GM12878 (cell line): ENCODE measurements around the gene DPP6. TPM values are rescaled to one million over a fixed set of nuclear protein-coding genes. Genes with fewer than 3 reads are reported as not detected.

Experiments
- ATAC-seq: fragments of 200-7000 bp; cut with Tn5 transposase; 3 replicates; pipeline ENCODE4 v1.9.1; 2020; ENCODE audit warnings: mild to moderate bottlenecking, moderate library complexity
- BruUV-seq: library from RNA; stranded (reverse); fragments of 400-500 nt; replicated peaks from 2 replicates; lab custom pipeline; 2021; lab: Mats Ljungman, UMichigan
- CTCF ChIA-PET: fragments of 300-600 bp; sonication (Branson Sonifier 250); formaldehyde crosslinking; extraction: SDS; loops from one replicate; lab custom pipeline; 2021; ENCODE audit warnings: inconsistent platforms; lab: Yijun Ruan, JAX
- POLR2A ChIA-PET: fragments of 350-600 bp; formaldehyde crosslinking; extraction: SDS; loops from one replicate; lab custom pipeline; 2021; ENCODE audit warnings: inconsistent platforms; lab: Charles Lee
- RAD21 ChIA-PET: fragments of 300-600 bp; sonication (Branson Sonifier 250); formaldehyde crosslinking; loops from one replicate; lab custom pipeline; 2023; ENCODE audit warnings: antibody characterized with exemption; ENCODE audit not compliant: unreplicated experiment; lab: Charles Lee
- SMC1A ChIA-PET: fragments of 300-600 bp; sonication (Branson Sonifier 250); formaldehyde crosslinking; loops from one replicate; lab custom pipeline; 2023; ENCODE audit not compliant: unreplicated experiment, uncharacterized antibody; lab: Charles Lee
- DNase-seq: peaks from one replicate; pipeline ENCODE4 v3.0.0-alpha.2; 2011; ENCODE audit warnings: low read depth, low spot score
- FAIRE-seq: peaks from 3 replicates; lab custom pipeline; 2011; peaks lifted over from hg19 to GRCh38; lab: Jason Lieb, UNC
- H2AFZ ChIP-seq: 2 replicates; pipeline ENCODE4 v1.6.0; 2011; ENCODE audit warnings: low read depth, low read length, control low read depth; ENCODE audit not compliant: control insufficient read depth
- H3K27ac ChIP-seq: 2 replicates; pipeline ENCODE4 v1.5.1; 2011; ENCODE audit warnings: control low read depth; ENCODE audit not compliant: control insufficient read depth, insufficient read depth
- H3K27me3 ChIP-seq, 2 experiments: replicated peaks in 1 of 2; 2 replicates each; pipeline versions ENCODE4 v1.6.0 to v1.6.1; 2011; ENCODE audit warnings: low read length in 1 of 2; ENCODE audit not compliant: control insufficient read depth in 2 of 2, insufficient read depth in 2 of 2
- H3K36me3 ChIP-seq, 2 experiments: 2 replicates each; pipeline ENCODE4 v1.5.1; 2011; ENCODE audit warnings: low read length in 1 of 2; ENCODE audit not compliant: control insufficient read depth in 2 of 2, insufficient read depth in 2 of 2
- H3K4me1 ChIP-seq: 2 replicates; pipeline ENCODE4 v1.6.1; 2011; ENCODE audit warnings: mild to moderate bottlenecking, low read length, moderate library complexity, mixed read lengths; ENCODE audit not compliant: control insufficient read depth, insufficient read depth
- H3K4me2 ChIP-seq: 2 replicates; pipeline ENCODE4 v1.6.0; 2011; ENCODE audit warnings: control low read depth; ENCODE audit not compliant: control insufficient read depth, insufficient read depth
- H3K4me3 ChIP-seq: fragments of 200-600 bp; sonication (generic); 2 replicates; pipeline ENCODE4 v1.5.1; 2016
- H3K79me2 ChIP-seq: 2 replicates; pipeline ENCODE4 v1.6.0; 2011; ENCODE audit warnings: low read length; ENCODE audit not compliant: control insufficient read depth, insufficient read depth
- H3K9ac ChIP-seq: 2 replicates; pipeline ENCODE4 v1.8.0; 2011; ENCODE audit warnings: low read length, control low read depth, mixed read lengths; ENCODE audit not compliant: control insufficient read depth, insufficient read depth
- H3K9me3 ChIP-seq: replicated peaks from 3 replicates; pipeline ENCODE4 v1.5.1; 2011; ENCODE audit warnings: mild to moderate bottlenecking, low read length; ENCODE audit not compliant: control insufficient read depth, insufficient read depth
- H4K20me1 ChIP-seq: 2 replicates; pipeline ENCODE4 v1.6.0; 2011; ENCODE audit not compliant: control insufficient read depth, insufficient read depth
- BCL11A ChIP-seq: IDR thresholded peaks from 2 replicates; pipeline ENCODE4 v1.6.1; 2011; ENCODE audit warnings: low read depth, low read length
- BCLAF1 ChIP-seq: fragments of 450-650 bp; IDR thresholded peaks from 2 replicates; pipeline ENCODE4 v1.6.1; 2017; ENCODE audit warnings: antibody characterized with exemption, mild to moderate bottlenecking, moderate library complexity
- FOXK2 ChIP-seq: fragments of 450-650 bp; IDR thresholded peaks from 2 replicates; pipeline ENCODE4 v1.6.1; 2017; ENCODE audit warnings: mild to moderate bottlenecking, moderate library complexity
- HDGF ChIP-seq: fragments of 450-650 bp; IDR thresholded peaks from 2 replicates; pipeline ENCODE4 v1.6.1; 2016; ENCODE audit warnings: antibody characterized with exemption
- MLLT1 ChIP-seq: fragments of 450-650 bp; IDR thresholded peaks from 2 replicates; pipeline ENCODE4 v1.6.1; 2016; ENCODE audit warnings: mild to moderate bottlenecking
- MYC ChIP-seq: IDR thresholded peaks from 2 replicates; pipeline ENCODE4 v1.6.1; 2011; ENCODE audit warnings: mild to moderate bottlenecking, low read length, moderate library complexity, inconsistent platforms; ENCODE audit not compliant: insufficient read depth, insufficient replicate concordance, insufficient read length, severe bottlenecking
- NR2F1 ChIP-seq: fragments of 450-650 bp; conservative IDR thresholded peaks from 2 replicates; pipeline ENCODE4 v1.6.1; 2017; ENCODE audit warnings: mild to moderate bottlenecking
- PRDM15 ChIP-seq: fragments of 450-650 bp; formaldehyde crosslinking; IDR thresholded peaks from 2 replicates; pipeline ENCODE4 v1.4.0; 2020; ENCODE audit warnings: mild to moderate bottlenecking, moderate library complexity
- SPI1 ChIP-seq: IDR thresholded peaks from 2 replicates; pipeline ENCODE4 v1.6.1; 2011; ENCODE audit warnings: low read depth, mild to moderate bottlenecking, low read length, moderate library complexity, borderline replicate concordance; ENCODE audit not compliant: insufficient read depth
- SUZ12 ChIP-seq: fragments of 200-600 bp; sonication (generic); IDR thresholded peaks from one replicate; pipeline ENCODE4 v1.6.1; 2018; ENCODE audit warnings: antibody characterized with exemption, mild to moderate bottlenecking; ENCODE audit not compliant: unreplicated experiment
- TARDBP ChIP-seq: IDR thresholded peaks from 2 replicates; pipeline ENCODE4 v1.6.1; 2016; ENCODE audit warnings: borderline replicate concordance
- WGBS: methylation state at CpG from one replicate; pipeline ENCODE4 v1.1.6; 2016; ENCODE audit warnings: low lambda C conversion rate; ENCODE audit not compliant: insufficient replicate concordance, insufficient coverage; ENCODE audit errors: missing lambda C conversion rate; 5-methylcytosine and 5-hydroxymethylcytosine counted together
- in situ Hi-C: fragments of 300-500 bp; cut with MboI; formaldehyde crosslinking; loops from 9 replicates; pipeline ENCODE4 v1.14.3; 2018; ENCODE audit warnings: mixed read lengths
- intact Hi-C: fragments of 100-400 bp; cut with micrococcal nuclease; formaldehyde crosslinking; loops from one replicate; pipeline ENCODE4 v1.14.2; 2022; ENCODE audit not compliant: unreplicated experiment
- polyA plus RNA-seq, 11 experiments: library from polyadenylated mRNA; depleted of rRNA in 4 of 11; unstranded in 6 of 11; stranded (reverse) in 5 of 11; fragments of >200 nt; fragmentation: Nextera tagmentation in 4 of 11; fragmentation: Illumina TruSeq in 1 of 11; extraction: Ambion mirVana in 4 of 11; extraction: Trizol in 1 of 11; gene quantifications; 1 replicate in 1 of 11; 2 replicates in 10 of 11; pipeline versions ENCODE4 v1.2.1 to v1.2.3, GENCODE V29; 2011 to 2016; ENCODE audit warnings: inconsistent platforms in 2 of 11, missing spikeins in 2 of 11, low read depth in 1 of 11
- total RNA-seq, 4 experiments: library from RNA; depleted of rRNA in 3 of 4; stranded (reverse); fragments of >200 nt in 3 of 4; fragmentation: Illumina TruSeq in 1 of 4; extraction: Trizol in 1 of 4; gene quantifications; 2 replicates each; pipeline versions ENCODE4 v1.2.1 to v1.2.3, GENCODE V29; 2013 to 2021

The DPP6 gene
- total and polyA plus RNA-seq, 10 of the 15 experiments (the other 5 are each of a cell fraction or from before 2014, with no cell fraction given), result not detected

- H4K20me1 ChIP-seq, result no peaks in the 10 kb centered on the region
- peaks cover 3% of the 10 kb centered on the region; the same call in 1 of the 2 replicates for H3K79me2 ChIP-seq
- ChIA-PET SMC1A (interaction anchor here (0.7 to 3.6 kb wide), 42 partner anchors 9 to 830 kb away, joined by 3 to 44 read pairs (median 4); partner anchors contain the start of gene PAXIP1), RAD21 (interaction anchor here (0.6 to 3.5 kb wide), 32 partner anchors 11 to 669 kb away, joined by 3 to 56 read pairs (median 4); partner anchors contain the start of gene PAXIP1), CTCF (interaction anchor here (0.6 to 5.2 kb wide), 54 partner anchors 9 to 839 kb away, joined by 3 to 97 read pairs (median 7); partner anchors contain the start of genes INSIG1 and PAXIP1), POLR2A (interaction anchor here (0.9 to 2.1 kb wide), 7 partner anchors 24 to 371 kb away, joined by 3 to 7 read pairs (median 3); partner anchors contain the start of gene PAXIP1)
- peak overlapping the region; percentile 82 for H3K27ac ChIP-seq
- H3K9me3 ChIP-seq, result peaks cover 2% of the 10 kb centered on the region; the same call in 1 of the 3 replicates
- peak overlapping the region; percentile 96 for H2AFZ ChIP-seq
- H3K27me3 ChIP-seq, result no peaks in the 10 kb centered on the region
- DNase-seq, result peak; percentile 99
- intact Hi-C loops, result loop anchor here (1.0 to 10.0 kb wide), 4 partner anchors 80 to 836 kb away; no protein-coding TSS in a partner anchor
- H3K4me2 ChIP-seq, result peak overlapping the region; percentile 93
- BruUV-seq, result TSS peak; percentile 70
- ATAC-seq, result peak; percentile 92
- peak overlapping the region; percentile 87 for H3K4me3 ChIP-seq
- peak; percentile 95 for FAIRE-seq
- in situ Hi-C loops, result loop anchor here (5.0 kb wide), 2 partner anchors 274 to 414 kb away; no protein-coding TSS in a partner anchor
- H3K9ac ChIP-seq, result peak overlapping the region; percentile 86
- H3K4me1 ChIP-seq, result peaks cover 4% of the 10 kb centered on the region; the same call in 1 of the 2 replicates
- WGBS, result under 1% methylated on average over 17 of the region's 17 CpGs
- no peaks in the 10 kb centered on the region for H3K36me3 ChIP-seq
- TF ChIP-seq SUZ12 (no peak), BCLAF1 (no peak), PRDM15 (CRISPR knock-in tag) (no peak), TARDBP (no peak), MYC (no peak), NR2F1 (no peak), MLLT1 (peak; percentile 65), BCL11A (0 out of 2 replicates have a peak, but pooled peaks have one; percentile 5), FOXK2 (no peak), SPI1 (no peak), HDGF (no peak)
These were observed 876.2 kb downstream of the DPP6 start for GRCh38 chr7:154928136-154929005.
